GM12873 (cell line): ENCODE results near the gene KCNJ13.

ENCODE experiments used
- TF ChIP-seq, protein P1 (sequence below): IDR thresholded peaks from 2 replicates; pipeline ENCODE4 v1.5.1; 2012; ENCODE audit warnings: low read depth, mild to moderate bottlenecking, moderate library complexity, low read length, control low read depth; ENCODE audit not compliant: insufficient read depth; ENCODE audit errors: missing control alignments

The KCNJ13 gene

GRCh38 chr2:232800166-232800565 lies 23.8 kb upstream of the KCNJ13 start:
- TF ChIP-seq, protein P1, sequence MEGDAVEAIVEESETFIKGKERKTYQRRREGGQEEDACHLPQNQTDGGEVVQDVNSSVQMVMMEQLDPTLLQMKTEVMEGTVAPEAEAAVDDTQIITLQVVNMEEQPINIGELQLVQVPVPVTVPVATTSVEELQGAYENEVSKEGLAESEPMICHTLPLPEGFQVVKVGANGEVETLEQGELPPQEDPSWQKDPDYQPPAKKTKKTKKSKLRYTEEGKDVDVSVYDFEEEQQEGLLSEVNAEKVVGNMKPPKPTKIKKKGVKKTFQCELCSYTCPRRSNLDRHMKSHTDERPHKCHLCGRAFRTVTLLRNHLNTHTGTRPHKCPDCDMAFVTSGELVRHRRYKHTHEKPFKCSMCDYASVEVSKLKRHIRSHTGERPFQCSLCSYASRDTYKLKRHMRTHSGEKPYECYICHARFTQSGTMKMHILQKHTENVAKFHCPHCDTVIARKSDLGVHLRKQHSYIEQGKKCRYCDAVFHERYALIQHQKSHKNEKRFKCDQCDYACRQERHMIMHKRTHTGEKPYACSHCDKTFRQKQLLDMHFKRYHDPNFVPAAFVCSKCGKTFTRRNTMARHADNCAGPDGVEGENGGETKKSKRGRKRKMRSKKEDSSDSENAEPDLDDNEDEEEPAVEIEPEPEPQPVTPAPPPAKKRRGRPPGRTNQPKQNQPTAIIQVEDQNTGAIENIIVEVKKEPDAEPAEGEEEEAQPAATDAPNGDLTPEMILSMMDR, result no peak

GRCh38 chr2:232798187-232798586 lies 21.8 kb upstream of the KCNJ13 start:
- TF ChIP-seq, protein P1, result no peak

DNA sequence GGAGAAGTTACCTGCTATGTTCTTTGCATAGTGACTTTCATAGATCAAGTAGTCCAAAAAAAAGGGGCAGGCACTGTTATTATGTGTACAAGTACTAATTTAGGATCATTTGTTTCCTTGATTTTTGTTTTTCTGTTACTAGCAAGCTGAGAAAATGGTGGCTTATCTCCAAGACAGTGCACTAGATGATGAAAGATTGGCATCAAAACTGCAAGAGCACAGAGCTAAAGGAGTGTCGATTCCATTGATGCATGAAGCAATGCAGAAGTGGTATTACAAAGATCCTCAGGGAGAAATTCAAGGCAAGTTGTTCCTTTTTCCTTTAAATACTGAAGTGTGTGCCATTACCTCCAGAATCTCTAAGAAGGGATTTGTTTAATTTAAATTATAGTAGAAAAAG lies 19.6 kb upstream of the KCNJ13 start:
- TF ChIP-seq, protein P1, result no peak

DNA sequence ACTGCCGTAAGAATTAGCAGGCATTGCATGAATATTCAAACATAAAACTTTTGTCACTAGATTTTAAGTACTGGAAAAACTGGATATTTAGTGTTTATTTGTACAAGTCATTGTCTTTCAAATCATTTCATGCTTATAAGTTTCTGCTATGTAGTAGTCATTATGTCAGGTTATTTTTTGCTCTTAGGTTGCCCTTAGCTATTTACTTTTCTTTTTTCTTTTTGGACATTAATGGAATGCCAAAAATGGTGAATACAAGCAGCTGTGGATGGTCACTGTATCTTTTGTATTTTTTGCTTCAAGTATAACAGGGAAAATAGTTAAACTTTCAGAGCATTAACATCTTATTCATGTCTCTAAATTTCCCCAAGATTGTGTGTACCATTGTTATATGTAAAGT lies 18.6 kb upstream of the KCNJ13 start:
- TF ChIP-seq, protein P1, result no peak

DNA sequence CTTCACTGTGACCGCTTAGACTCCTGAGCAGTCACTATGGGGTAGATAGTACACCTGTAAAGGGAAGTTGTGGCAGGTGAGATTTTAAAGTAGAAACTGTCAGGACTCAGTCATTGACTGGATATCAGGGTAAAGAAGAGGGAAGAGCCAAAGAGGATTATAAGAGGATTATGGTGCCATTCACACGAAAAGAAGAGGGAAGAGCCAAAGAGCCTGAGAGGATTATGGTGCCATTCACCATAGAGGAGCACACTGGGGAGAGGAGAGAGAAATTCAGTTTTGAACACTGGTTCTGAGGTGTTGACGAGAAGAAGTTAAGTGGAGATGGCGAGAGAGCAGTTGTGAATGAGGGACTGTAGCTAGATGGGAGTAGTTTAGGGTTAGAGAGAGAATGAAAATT lies 16.9 kb upstream of the KCNJ13 start:
- TF ChIP-seq, protein P1, result no peak

- TF ChIP-seq, protein P1, result no peak
Observed at GRCh38 chr2:232791518-232791917, 15.2 kb upstream of the KCNJ13 start.

DNA sequence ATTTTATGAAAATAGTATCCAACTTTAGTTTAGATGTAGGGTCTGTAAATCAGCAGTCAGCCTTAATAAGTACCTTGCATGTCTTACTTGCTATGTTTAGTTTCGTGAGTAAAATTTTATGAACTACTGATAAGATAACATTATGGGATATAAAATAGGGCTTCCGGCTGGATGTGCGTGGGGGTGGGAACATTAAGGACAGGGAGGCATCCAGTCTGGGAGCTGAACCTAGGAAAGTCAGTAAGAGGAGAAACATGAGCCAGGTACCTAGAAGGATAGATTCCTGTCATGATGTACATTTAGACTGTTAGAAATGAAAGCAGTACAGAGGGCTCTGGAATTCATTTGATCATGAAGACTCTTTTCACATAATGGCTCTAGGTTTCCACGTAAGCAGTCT lies 12.7 kb upstream of the KCNJ13 start:
- TF ChIP-seq, protein P1, result no peak
